GM23338 (cell line): ENCODE data around the gene NPAS2. TPM values are rescaled to one million over a fixed set of nuclear protein-coding genes. Genes with fewer than 3 reads are reported as not detected.

Experiments
- ATAC-seq: fragments of 200-7000 bp; cut with Tn5 transposase; 3 replicates; pipeline ENCODE4 v1.9.1; 2020
- DNase-seq: peaks from one replicate; pipeline ENCODE4 v3.0.0-alpha.2; 2015; ENCODE audit warnings: low spot score
- H2AFZ ChIP-seq: fragments of 200-600 bp; sonication (generic); 2 replicates; pipeline ENCODE4 v1.8.0; 2016; ENCODE audit warnings: antibody characterized with exemption, mild to moderate bottlenecking, moderate library complexity
- H3F3A ChIP-seq: fragments of 200-600 bp; sonication (generic); replicated peaks from 2 replicates; pipeline ENCODE4 v1.8.0; 2017; ENCODE audit warnings: antibody characterized with exemption, mixed run types, low read depth
- H3K27ac ChIP-seq: fragments of 200-600 bp; sonication (generic); 2 replicates; pipeline ENCODE4 v1.6.1; 2016; ENCODE audit warnings: low read depth
- H3K27me3 ChIP-seq: fragments of 200-600 bp; sonication (generic); 2 replicates; pipeline ENCODE4 v1.8.0; 2016; ENCODE audit warnings: mild to moderate bottlenecking, mixed run types, moderate library complexity; ENCODE audit not compliant: insufficient read depth
- H3K36me3 ChIP-seq: fragments of 200-600 bp; sonication (generic); 2 replicates; pipeline ENCODE4 v1.8.0; 2016; ENCODE audit warnings: mild to moderate bottlenecking; ENCODE audit not compliant: insufficient read depth
- H3K4me1 ChIP-seq: fragments of 200-600 bp; sonication (generic); 2 replicates; pipeline ENCODE4 v1.8.0; 2016; ENCODE audit warnings: mild to moderate bottlenecking, moderate library complexity; ENCODE audit not compliant: insufficient read depth
- H3K4me2 ChIP-seq: fragments of 200-600 bp; sonication (generic); 2 replicates; pipeline ENCODE4 v1.7.1; 2017; ENCODE audit warnings: mixed run types
- H3K4me3 ChIP-seq: fragments of 200-600 bp; sonication (generic); 2 replicates; pipeline ENCODE4 v1.6.1; 2016; ENCODE audit warnings: mixed run types
- H3K79me2 ChIP-seq: fragments of 200-600 bp; sonication (generic); replicated peaks from 2 replicates; pipeline ENCODE4 v1.8.0; 2017; ENCODE audit warnings: mild to moderate bottlenecking; ENCODE audit not compliant: insufficient read depth
- H3K9me2 ChIP-seq: fragments of 200-600 bp; sonication (generic); 2 replicates; pipeline ENCODE4 v1.8.0; 2017; ENCODE audit not compliant: insufficient read depth
- H4K20me1 ChIP-seq: fragments of 200-600 bp; sonication (generic); replicated peaks from 2 replicates; pipeline ENCODE4 v1.8.0; 2017; ENCODE audit warnings: mild to moderate bottlenecking; ENCODE audit not compliant: insufficient read depth
- H3K27ac Mint-ChIP-seq: 2 replicates; pipeline ENCODE4 v1.8.0; 2020; ENCODE audit warnings: inconsistent platforms, mild to moderate bottlenecking, moderate library complexity, mixed read lengths
- H3K27me3 Mint-ChIP-seq: 3 replicates; pipeline ENCODE4 v1.8.0; 2022; ENCODE audit warnings: low read depth, mild to moderate bottlenecking, moderate library complexity, mixed read lengths, inconsistent platforms; ENCODE audit not compliant: insufficient read depth, poor library complexity
- H3K36me3 Mint-ChIP-seq: 3 replicates; pipeline ENCODE4 v1.8.0; 2021; ENCODE audit warnings: low read depth, mild to moderate bottlenecking, inconsistent platforms, moderate library complexity, mixed read lengths
- H3K4me1 Mint-ChIP-seq: 3 replicates; pipeline ENCODE4 v1.8.0; 2020; ENCODE audit warnings: mild to moderate bottlenecking, inconsistent platforms, mixed read lengths
- H3K4me3 Mint-ChIP-seq: 3 replicates; pipeline ENCODE4 v1.8.0; 2021; ENCODE audit warnings: moderate library complexity, mild to moderate bottlenecking, inconsistent platforms, mixed read lengths
- H3K9me3 Mint-ChIP-seq: 3 replicates; pipeline ENCODE4 v1.8.0; 2020; ENCODE audit warnings: moderate library complexity, mild to moderate bottlenecking, inconsistent platforms, mixed read lengths
- CREB1 ChIP-seq: fragments of 250-450 bp; sonication (Bioruptor Pico); IDR thresholded peaks from 2 replicates; pipeline ENCODE4 v1.5.0; 2020; ENCODE audit warnings: low read depth, mild to moderate bottlenecking, moderate library complexity
- EZH2 ChIP-seq: fragments of 200-600 bp; sonication (generic); IDR thresholded peaks from one replicate; pipeline ENCODE4 v1.8.0; 2017; ENCODE audit warnings: antibody characterized with exemption, mild to moderate bottlenecking, low read depth; ENCODE audit not compliant: unreplicated experiment
- EZH2phosphoT487 ChIP-seq: fragments of 200-600 bp; sonication (generic); IDR thresholded peaks from one replicate; pipeline ENCODE4 v1.8.1; 2018; ENCODE audit warnings: antibody characterized with exemption; ENCODE audit not compliant: unreplicated experiment
- JUNB ChIP-seq: IDR thresholded peaks from one replicate; pipeline ENCODE4 v1.6.1; 2016; ENCODE audit warnings: antibody characterized with exemption; ENCODE audit not compliant: unreplicated experiment
- NANOG ChIP-seq: IDR thresholded peaks from 2 replicates; pipeline ENCODE4 v1.6.1; 2016; ENCODE audit warnings: antibody characterized with exemption, borderline replicate concordance
- POLR2AphosphoS5 ChIP-seq: IDR thresholded peaks from 2 replicates; pipeline ENCODE4 v1.6.1; 2016; ENCODE audit warnings: antibody characterized with exemption, low read depth
- STAT1 ChIP-seq: IDR thresholded peaks from one replicate; pipeline ENCODE4 v1.6.1; 2016; ENCODE audit warnings: antibody characterized with exemption; ENCODE audit not compliant: unreplicated experiment
- ZNF114 ChIP-seq: fragments of 250-450 bp; sonication (Bioruptor Pico); IDR thresholded peaks from 2 replicates; pipeline ENCODE4 v1.5.0; 2020; ENCODE audit warnings: mild to moderate bottlenecking, moderate library complexity
- ZNF331 ChIP-seq: fragments of 250-450 bp; sonication (Bioruptor Pico); IDR thresholded peaks from 2 replicates; pipeline ENCODE4 v1.5.0; 2020; ENCODE audit warnings: low read depth, mild to moderate bottlenecking, moderate library complexity
- polyA plus RNA-seq: library from polyadenylated mRNA; unstranded; fragments of >200 nt; fragmentation: Nextera tagmentation; extraction: Ambion mirVana; gene quantifications from 2 replicates; pipeline ENCODE4 v1.2.1, GENCODE V29; 2016
- total RNA-seq: library from RNA; depleted of rRNA; stranded (reverse); fragments of >200 nt; shearing (Covaris generic); gene quantifications from 2 replicates; pipeline ENCODE4 v1.2.3, GENCODE V29; 2014
- TF ChIP-seq, protein P1 (sequence below): IDR thresholded peaks from 2 replicates; pipeline ENCODE4 v1.6.1; 2016; ENCODE audit warnings: antibody characterized with exemption
- TF ChIP-seq, protein P2 (sequence below): fragments of 250-450 bp; sonication (Bioruptor Pico); IDR thresholded peaks from 2 replicates; pipeline ENCODE4 v1.5.0; 2020; ENCODE audit warnings: mild to moderate bottlenecking, moderate library complexity
- TF ChIP-seq, protein P3 (sequence below), 2 experiments: fragments of 200-600 bp in 1 of 2; sonication (generic) in 1 of 2; conservative IDR thresholded peaks; 2 replicates each; pipeline versions ENCODE4 v1.5.1 to v1.6.1; 2016 to 2017; ENCODE audit warnings: antibody characterized with exemption in 2 of 2, low read depth in 2 of 2, mild to moderate bottlenecking in 2 of 2, moderate library complexity in 1 of 2

The NPAS2 gene
- total and polyA plus RNA-seq, 2 experiments from 2014 or later, result 0.56 to 1.1 TPM

DNA sequence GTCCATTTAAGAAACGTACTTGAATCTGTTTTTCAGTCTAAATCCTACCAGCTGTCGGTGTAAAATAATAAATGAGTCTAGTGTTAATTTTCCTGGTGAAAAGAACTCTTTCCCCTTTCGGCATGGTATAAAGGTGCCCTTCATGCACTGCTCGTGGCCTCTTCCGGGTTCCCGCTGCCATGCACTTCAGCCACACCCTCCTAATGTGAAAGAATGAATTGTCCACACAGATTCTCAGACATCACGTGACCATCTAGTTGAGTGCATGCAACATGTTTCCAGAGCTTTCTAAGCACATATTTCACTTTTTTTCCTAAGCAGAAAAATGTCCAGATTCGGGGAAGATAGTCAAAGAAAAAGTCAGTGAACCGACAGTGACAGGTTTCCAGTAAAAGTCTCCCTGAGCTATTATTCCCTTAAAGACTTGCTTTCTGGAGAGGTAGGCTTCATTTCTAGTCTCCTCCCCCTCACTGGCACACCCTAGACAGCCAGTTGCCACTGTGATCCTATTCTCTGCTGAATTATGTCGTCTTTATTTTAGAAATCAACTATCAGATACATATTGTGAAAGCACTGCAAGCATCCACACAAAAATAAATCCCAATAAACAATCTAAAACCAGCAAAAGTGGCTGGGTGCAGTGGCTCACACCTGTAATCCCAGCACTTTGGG, 116.3 kb downstream of the NPAS2 start:
- H3K9me3 Mint-ChIP-seq, result no peaks in the 10 kb centered on the region
- H3K27ac Mint-ChIP-seq, result no peak overlapping the region
- Histone ChIP-seq H4K20me1 (no peaks in the 10 kb centered on the region; the same call in 1 of the 2 replicates), H2AFZ (no peak overlapping the region), H3K9me2 (no peaks in the 10 kb centered on the region), H3K27me3 (no peaks in the 10 kb centered on the region), H3K79me2 (no peaks in the 10 kb centered on the region), H3K4me1 (no peaks in the 10 kb centered on the region), H3K36me3 (no peaks in the 10 kb centered on the region), H3K27ac (no peak overlapping the region), H3F3A (no peaks in the 10 kb centered on the region), H3K4me2 (no peak overlapping the region), H3K4me3 (no peak overlapping the region)
- H3K4me1 Mint-ChIP-seq, result peaks cover under 1% of the 10 kb centered on the region; the same call in 1 of the 3 replicates
- TF ChIP-seq EZH2 (no peak), ZNF331 (CRISPR knock-in tag) (no peak), ZNF114 (CRISPR knock-in tag) (no peak), NANOG (no peak)
- TF ChIP-seq, protein P1, sequence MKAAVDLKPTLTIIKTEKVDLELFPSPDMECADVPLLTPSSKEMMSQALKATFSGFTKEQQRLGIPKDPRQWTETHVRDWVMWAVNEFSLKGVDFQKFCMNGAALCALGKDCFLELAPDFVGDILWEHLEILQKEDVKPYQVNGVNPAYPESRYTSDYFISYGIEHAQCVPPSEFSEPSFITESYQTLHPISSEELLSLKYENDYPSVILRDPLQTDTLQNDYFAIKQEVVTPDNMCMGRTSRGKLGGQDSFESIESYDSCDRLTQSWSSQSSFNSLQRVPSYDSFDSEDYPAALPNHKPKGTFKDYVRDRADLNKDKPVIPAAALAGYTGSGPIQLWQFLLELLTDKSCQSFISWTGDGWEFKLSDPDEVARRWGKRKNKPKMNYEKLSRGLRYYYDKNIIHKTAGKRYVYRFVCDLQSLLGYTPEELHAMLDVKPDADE, result no peak
- H3K27me3 Mint-ChIP-seq, result peaks cover 5% of the 10 kb centered on the region
- H3K4me3 Mint-ChIP-seq, result no peak overlapping the region
- no peaks in the 10 kb centered on the region for H3K36me3 Mint-ChIP-seq
- DNase-seq, result no peak
- ATAC-seq, result no peak

DNA sequence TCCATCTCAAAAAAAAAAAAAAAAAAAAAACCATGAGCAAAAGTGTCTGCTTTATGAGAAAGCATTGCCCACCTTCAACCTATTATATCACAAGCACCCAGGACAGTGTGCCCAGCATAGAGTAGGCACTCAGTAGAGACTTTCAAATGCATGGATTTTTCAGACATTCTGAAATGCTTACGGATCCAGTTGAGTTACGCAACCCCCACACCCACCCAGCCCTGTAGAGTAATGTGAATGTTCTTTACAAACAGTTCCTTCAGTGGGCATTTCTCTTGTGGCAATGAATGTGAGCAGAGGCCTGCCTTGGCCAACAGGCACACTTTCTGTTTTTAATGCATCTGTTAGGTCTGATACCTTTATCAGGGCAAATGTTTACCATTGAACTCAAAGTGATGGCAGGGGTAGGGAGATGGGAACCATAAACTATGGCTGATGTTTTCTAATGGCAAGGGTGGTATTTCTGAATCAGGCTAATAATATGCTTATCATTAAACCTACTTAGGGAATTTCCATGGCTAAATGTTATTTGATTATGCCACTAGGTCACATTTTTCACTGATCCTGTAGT, 117.1 kb downstream of the NPAS2 start:
- no peaks in the 10 kb centered on the region for H3K36me3 ChIP-seq
- no peak overlapping the region for H3K4me3 Mint-ChIP-seq
- H3K9me3 Mint-ChIP-seq, result no peaks in the 10 kb centered on the region
- H3K27me3 Mint-ChIP-seq, result peaks cover 5% of the 10 kb centered on the region
- H3K4me1 ChIP-seq, result no peaks in the 10 kb centered on the region
- H4K20me1 ChIP-seq, result no peaks in the 10 kb centered on the region; the same call in 1 of the 2 replicates
- no peaks in the 10 kb centered on the region for H3F3A ChIP-seq
- H3K27ac ChIP-seq, result no peak overlapping the region
- H3K27ac Mint-ChIP-seq, result no peak overlapping the region
- no peaks in the 10 kb centered on the region for H3K9me2 ChIP-seq
- no peaks in the 10 kb centered on the region for H3K27me3 ChIP-seq
- DNase-seq (no peak), ATAC-seq (no peak)
- H3K4me3 ChIP-seq, result no peak overlapping the region
- H3K4me1 Mint-ChIP-seq, result no peaks in the 10 kb centered on the region
- no peak overlapping the region for H2AFZ ChIP-seq
- no peaks in the 10 kb centered on the region for H3K36me3 Mint-ChIP-seq
- no peaks in the 10 kb centered on the region for H3K79me2 ChIP-seq
- H3K4me2 ChIP-seq, result no peak overlapping the region
- TF ChIP-seq, protein P2, sequence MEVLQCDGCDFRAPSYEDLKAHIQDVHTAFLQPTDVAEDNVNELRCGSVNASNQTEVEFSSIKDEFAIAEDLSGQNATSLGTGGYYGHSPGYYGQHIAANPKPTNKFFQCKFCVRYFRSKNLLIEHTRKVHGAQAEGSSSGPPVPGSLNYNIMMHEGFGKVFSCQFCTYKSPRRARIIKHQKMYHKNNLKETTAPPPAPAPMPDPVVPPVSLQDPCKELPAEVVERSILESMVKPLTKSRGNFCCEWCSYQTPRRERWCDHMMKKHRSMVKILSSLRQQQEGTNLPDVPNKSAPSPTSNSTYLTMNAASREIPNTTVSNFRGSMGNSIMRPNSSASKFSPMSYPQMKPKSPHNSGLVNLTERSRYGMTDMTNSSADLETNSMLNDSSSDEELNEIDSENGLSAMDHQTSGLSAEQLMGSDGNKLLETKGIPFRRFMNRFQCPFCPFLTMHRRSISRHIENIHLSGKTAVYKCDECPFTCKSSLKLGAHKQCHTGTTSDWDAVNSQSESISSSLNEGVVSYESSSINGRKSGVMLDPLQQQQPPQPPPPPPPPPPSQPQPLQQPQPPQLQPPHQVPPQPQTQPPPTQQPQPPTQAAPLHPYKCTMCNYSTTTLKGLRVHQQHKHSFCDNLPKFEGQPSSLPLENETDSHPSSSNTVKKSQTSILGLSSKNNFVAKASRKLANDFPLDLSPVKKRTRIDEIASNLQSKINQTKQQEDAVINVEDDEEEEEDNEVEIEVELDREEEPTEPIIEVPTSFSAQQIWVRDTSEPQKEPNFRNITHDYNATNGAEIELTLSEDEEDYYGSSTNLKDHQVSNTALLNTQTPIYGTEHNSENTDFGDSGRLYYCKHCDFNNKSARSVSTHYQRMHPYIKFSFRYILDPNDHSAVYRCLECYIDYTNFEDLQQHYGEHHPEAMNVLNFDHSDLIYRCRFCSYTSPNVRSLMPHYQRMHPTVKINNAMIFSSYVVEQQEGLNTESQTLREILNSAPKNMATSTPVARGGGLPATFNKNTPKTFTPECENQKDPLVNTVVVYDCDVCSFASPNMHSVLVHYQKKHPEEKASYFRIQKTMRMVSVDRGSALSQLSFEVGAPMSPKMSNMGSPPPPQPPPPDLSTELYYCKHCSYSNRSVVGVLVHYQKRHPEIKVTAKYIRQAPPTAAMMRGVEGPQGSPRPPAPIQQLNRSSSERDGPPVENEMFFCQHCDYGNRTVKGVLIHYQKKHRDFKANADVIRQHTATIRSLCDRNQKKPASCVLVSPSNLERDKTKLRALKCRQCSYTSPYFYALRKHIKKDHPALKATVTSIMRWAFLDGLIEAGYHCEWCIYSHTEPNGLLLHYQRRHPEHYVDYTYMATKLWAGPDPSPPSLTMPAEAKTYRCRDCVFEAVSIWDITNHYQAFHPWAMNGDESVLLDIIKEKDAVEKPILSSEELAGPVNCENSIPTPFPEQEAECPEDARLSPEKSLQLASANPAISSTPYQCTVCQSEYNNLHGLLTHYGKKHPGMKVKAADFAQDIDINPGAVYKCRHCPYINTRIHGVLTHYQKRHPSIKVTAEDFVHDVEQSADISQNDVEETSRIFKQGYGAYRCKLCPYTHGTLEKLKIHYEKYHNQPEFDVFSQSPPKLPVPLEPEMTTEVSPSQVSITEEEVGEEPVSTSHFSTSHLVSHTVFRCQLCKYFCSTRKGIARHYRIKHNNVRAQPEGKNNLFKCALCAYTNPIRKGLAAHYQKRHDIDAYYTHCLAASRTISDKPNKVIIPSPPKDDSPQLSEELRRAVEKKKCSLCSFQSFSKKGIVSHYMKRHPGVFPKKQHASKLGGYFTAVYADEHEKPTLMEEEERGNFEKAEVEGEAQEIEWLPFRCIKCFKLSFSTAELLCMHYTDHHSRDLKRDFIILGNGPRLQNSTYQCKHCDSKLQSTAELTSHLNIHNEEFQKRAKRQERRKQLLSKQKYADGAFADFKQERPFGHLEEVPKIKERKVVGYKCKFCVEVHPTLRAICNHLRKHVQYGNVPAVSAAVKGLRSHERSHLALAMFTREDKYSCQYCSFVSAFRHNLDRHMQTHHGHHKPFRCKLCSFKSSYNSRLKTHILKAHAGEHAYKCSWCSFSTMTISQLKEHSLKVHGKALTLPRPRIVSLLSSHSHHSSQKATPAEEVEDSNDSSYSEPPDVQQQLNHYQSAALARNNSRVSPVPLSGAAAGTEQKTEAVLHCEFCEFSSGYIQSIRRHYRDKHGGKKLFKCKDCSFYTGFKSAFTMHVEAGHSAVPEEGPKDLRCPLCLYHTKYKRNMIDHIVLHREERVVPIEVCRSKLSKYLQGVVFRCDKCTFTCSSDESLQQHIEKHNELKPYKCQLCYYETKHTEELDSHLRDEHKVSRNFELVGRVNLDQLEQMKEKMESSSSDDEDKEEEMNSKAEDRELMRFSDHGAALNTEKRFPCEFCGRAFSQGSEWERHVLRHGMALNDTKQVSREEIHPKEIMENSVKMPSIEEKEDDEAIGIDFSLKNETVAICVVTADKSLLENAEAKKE (CRISPR knock-in tag), result no peak
- TF ChIP-seq STAT1, result no peak
- TF ChIP-seq, protein P3, sequence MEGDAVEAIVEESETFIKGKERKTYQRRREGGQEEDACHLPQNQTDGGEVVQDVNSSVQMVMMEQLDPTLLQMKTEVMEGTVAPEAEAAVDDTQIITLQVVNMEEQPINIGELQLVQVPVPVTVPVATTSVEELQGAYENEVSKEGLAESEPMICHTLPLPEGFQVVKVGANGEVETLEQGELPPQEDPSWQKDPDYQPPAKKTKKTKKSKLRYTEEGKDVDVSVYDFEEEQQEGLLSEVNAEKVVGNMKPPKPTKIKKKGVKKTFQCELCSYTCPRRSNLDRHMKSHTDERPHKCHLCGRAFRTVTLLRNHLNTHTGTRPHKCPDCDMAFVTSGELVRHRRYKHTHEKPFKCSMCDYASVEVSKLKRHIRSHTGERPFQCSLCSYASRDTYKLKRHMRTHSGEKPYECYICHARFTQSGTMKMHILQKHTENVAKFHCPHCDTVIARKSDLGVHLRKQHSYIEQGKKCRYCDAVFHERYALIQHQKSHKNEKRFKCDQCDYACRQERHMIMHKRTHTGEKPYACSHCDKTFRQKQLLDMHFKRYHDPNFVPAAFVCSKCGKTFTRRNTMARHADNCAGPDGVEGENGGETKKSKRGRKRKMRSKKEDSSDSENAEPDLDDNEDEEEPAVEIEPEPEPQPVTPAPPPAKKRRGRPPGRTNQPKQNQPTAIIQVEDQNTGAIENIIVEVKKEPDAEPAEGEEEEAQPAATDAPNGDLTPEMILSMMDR (conservative IDR thresholded peaks at IDR 0.05; ENCODE audit: low read depth in 2 of 2), result no peak
- no peak for TF ChIP-seq ZNF114 (CRISPR knock-in tag)
- no peak for TF ChIP-seq JUNB
- TF ChIP-seq ZNF331 (CRISPR knock-in tag), result no peak
- TF ChIP-seq CREB1 (CRISPR knock-in tag), result no peak
- TF ChIP-seq POLR2AphosphoS5, result no peak
- no peak for TF ChIP-seq EZH2
- TF ChIP-seq NANOG, result no peak
- no peak for TF ChIP-seq EZH2phosphoT487
